ENCODE data around the gene LPCAT2. TPM values are rescaled to one million over a fixed set of nuclear protein-coding genes. Genes with fewer than 3 reads are reported as not detected.

The LPCAT2 gene
- total and polyA plus RNA-seq, 2 of the 8 experiments (the other 6 are each of a cell fraction or from before 2014, with no cell fraction given): 2.2 to 10.6 TPM

DNA sequence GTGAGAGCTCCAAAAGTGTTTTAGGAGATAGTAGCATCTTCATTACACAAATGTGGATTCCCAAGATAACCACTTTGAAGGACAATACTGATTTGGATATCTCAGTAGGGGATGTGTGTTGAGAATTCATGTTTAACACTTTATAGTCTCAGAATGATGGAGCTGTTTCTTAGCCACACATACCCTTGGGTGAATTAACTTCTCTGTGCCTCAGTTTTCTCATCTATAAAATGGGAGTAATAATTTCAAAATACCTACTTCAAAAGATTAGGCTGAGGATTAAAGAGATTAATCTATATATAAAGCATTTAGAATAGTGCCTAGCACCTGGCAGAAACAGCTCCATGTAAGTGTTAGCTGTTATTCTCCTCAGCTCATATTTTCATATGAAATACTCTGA lies 19.0 kb downstream of the LPCAT2 start:
- Histone ChIP-seq H4K91ac (replicated peaks; ENCODE audit: insufficient read length, low read length) (no peak overlapping the region), H2AK5ac (ENCODE audit: low read depth, low read length) (no peak overlapping the region), H3K27me3 (replicated peaks in 1 of 4; ENCODE audit: control insufficient read depth in 3 of 4, extremely low read depth in 1 of 4, insufficient read depth in 3 of 4, low read length in 3 of 4) (no peaks in the 10 kb centered on the region), H2BK5ac (ENCODE audit: low read depth, low read length) (no peak overlapping the region), H3K4me1 (replicated peaks in 1 of 4; ENCODE audit: control insufficient read depth in 3 of 4, insufficient read depth in 4 of 4, low read length in 3 of 4) (no peaks in the 10 kb centered on the region), H2AFZ (ENCODE audit: low read length) (no peak overlapping the region), H3K79me2 (ENCODE audit: control insufficient read depth in 1 of 2, insufficient read depth in 2 of 2, low read length in 2 of 2) (no peaks in the 10 kb centered on the region), H3K79me1 (ENCODE audit: low read depth, low read length) (no peaks in the 10 kb centered on the region), H2BK20ac (ENCODE audit: low read length) (no peak overlapping the region), H3K36me3 (ENCODE audit: control insufficient read depth in 2 of 4, insufficient read depth in 4 of 4, low read length in 3 of 4) (no peaks in the 10 kb centered on the region), H3K18ac (ENCODE audit: extremely low read depth, low read length) (no peak overlapping the region), H4K8ac (ENCODE audit: extremely low read depth, insufficient read depth, low read length) (no peak overlapping the region), H3K9me3 (ENCODE audit: insufficient read depth in 2 of 2, low read depth in 1 of 2, low read length in 1 of 2) (no peaks in the 10 kb centered on the region), H3K14ac (ENCODE audit: insufficient read length) (no peak overlapping the region), H4K5ac (ENCODE audit: insufficient read length, low read depth, low read length) (no peak overlapping the region), H3K23me2 (ENCODE audit: low read depth, low read length) (no peaks in the 10 kb centered on the region), H3K4me3 (ENCODE audit: extremely low read depth in 1 of 4, insufficient read depth in 2 of 4, low read depth in 3 of 4, low read length in 4 of 4) (no peak overlapping the region), H4K20me1 (replicated peaks in 1 of 2; ENCODE audit: control insufficient read depth in 1 of 2, insufficient read depth in 2 of 2, low read length in 2 of 2) (no peaks in the 10 kb centered on the region), H2BK12ac (ENCODE audit: low read depth, low read length) (no peak overlapping the region), H2BK120ac (replicated peaks; ENCODE audit: low read depth, low read length) (no peak overlapping the region), H3K9ac (replicated peaks in 1 of 4; ENCODE audit: extremely low read depth in 1 of 4, low read depth in 3 of 4, low read length in 3 of 4) (no peak overlapping the region), H3K27ac (ENCODE audit: low read depth, low read length) (no peak overlapping the region), H3K4me2 (ENCODE audit: insufficient read depth in 1 of 2, low read depth in 2 of 2, low read length in 2 of 2) (no peak overlapping the region), H3K23ac (ENCODE audit: insufficient read length) (no peak overlapping the region), H3K4ac (replicated peaks; ENCODE audit: insufficient read length, low read depth, low read length) (no peak overlapping the region), H3K56ac (replicated peaks; ENCODE audit: insufficient read length, low read depth, low read length) (no peak overlapping the region), H2BK15ac (ENCODE audit: low read length) (no peak overlapping the region)
- DNase-seq (ENCODE audit: low read depth in 1 of 2, low spot score in 2 of 2) (no peak), FAIRE-seq (no peak)
- TF ChIP-seq CEBPB (IDR thresholded peaks at IDR 0.05; ENCODE audit: low read depth, low read length) (no peak), SIRT6 (IDR thresholded peaks at IDR 0.05; ENCODE audit: low read length) (no peak), JUND (IDR thresholded peaks at IDR 0.05; ENCODE audit: low read length) (no peak), ASH2L (IDR thresholded peaks at IDR 0.05; ENCODE audit: low read length) (no peak), KDM4A (IDR thresholded peaks at IDR 0.05; ENCODE audit: low read depth, low read length, severe bottlenecking) (no peak), RXRA (IDR thresholded peaks at IDR 0.05; ENCODE audit: insufficient read depth, low read depth, low read length) (no peak)
- TF ChIP-seq, protein P1, sequence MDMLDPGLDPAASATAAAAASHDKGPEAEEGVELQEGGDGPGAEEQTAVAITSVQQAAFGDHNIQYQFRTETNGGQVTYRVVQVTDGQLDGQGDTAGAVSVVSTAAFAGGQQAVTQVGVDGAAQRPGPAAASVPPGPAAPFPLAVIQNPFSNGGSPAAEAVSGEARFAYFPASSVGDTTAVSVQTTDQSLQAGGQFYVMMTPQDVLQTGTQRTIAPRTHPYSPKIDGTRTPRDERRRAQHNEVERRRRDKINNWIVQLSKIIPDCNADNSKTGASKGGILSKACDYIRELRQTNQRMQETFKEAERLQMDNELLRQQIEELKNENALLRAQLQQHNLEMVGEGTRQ (IDR thresholded peaks at IDR 0.05; ENCODE audit: low read length): no peak
- ChIA-PET POLR2A (ENCODE audit: partially characterized antibody) (no interaction called here), CTCF (ENCODE audit: partially characterized antibody) (interaction anchor here (0.7 to 3.1 kb wide), 5 partner anchors 13 to 157 kb away, joined by 3 to 21 read pairs (median 3); no protein-coding TSS in a partner anchor)
